GM12878 (cell line): ENCODE measurements around the gene TRPC1.
"Not testable (repeated sequence)": the region's sequence is repeated elsewhere in the genome, so short reads cannot be mapped to it uniquely, and the experiment has no call there.

Experiments
- CTCF ChIP-seq, 3 experiments: IDR thresholded peaks in 2 of 3; conservative IDR thresholded peaks in 1 of 3; 2 replicates each; pipeline ENCODE4 v1.5.1; 2011; ENCODE audit warnings: low read depth in 3 of 3, low read length in 3 of 3, mild to moderate bottlenecking in 3 of 3, control low read depth in 2 of 3, moderate library complexity in 2 of 3, inconsistent platforms in 1 of 3, mixed read lengths in 1 of 3; ENCODE audit not compliant: control insufficient read depth in 2 of 3, insufficient read depth in 1 of 3; ENCODE audit errors: extremely low read depth in 1 of 3
- EGR1 ChIP-seq, 2 experiments: IDR thresholded peaks; 1 replicate in 1 of 2; 2 replicates in 1 of 2; pipeline ENCODE4 v1.6.1; 2011 to 2012; ENCODE audit warnings: low read depth in 2 of 2, low read length in 2 of 2, borderline replicate concordance in 1 of 2, mild to moderate bottlenecking in 1 of 2, moderate library complexity in 1 of 2
- HCFC1 ChIP-seq: fragments of 150-350 bp; IDR thresholded peaks from 2 replicates; pipeline ENCODE4 v1.6.1; 2014; ENCODE audit warnings: low read length

GRCh38 chr3:142752605-142753004, 28.8 kb downstream of the TRPC1 start:
- not testable (repeated sequence) for TF ChIP-seq HCFC1; CTCF (IDR thresholded peaks at IDR 0.05 in 2 of 3, conservative IDR thresholded peaks at IDR 0.05 in 1 of 3; ENCODE audit: control insufficient read depth in 2 of 3, extremely low read depth in 1 of 3, insufficient read depth in 1 of 3, low read depth in 3 of 3, low read length in 3 of 3); EGR1 (IDR thresholded peaks at IDR 0.05; ENCODE audit: borderline replicate concordance in 1 of 2, low read depth in 2 of 2, low read length in 2 of 2)
